SK-N-MC (cell line): Measurements from ENCODE around the gene ASB15.

Source experiments
- DNase-seq: peaks from one replicate; pipeline ENCODE4 v3.0.0-alpha.2; 2011; ENCODE audit warnings: low read depth, low spot score
- H3K27ac ChIP-seq: fragments of 200-600 bp; sonication (generic); 2 replicates; pipeline ENCODE4 v1.5.1; 2016; ENCODE audit warnings: mixed run types
- H3K36me3 ChIP-seq: fragments of 200-600 bp; sonication (generic); 2 replicates; pipeline ENCODE4 v1.6.1; 2017; ENCODE audit warnings: antibody characterized with exemption, low read length, mixed read lengths; ENCODE audit not compliant: insufficient read depth
- H3K4me3 ChIP-seq: fragments of 200-600 bp; sonication (generic); 2 replicates; pipeline ENCODE4 v1.5.1; 2016
- H3K9ac ChIP-seq: fragments of 200-600 bp; sonication (generic); 2 replicates; pipeline ENCODE4 v1.8.0; 2017; ENCODE audit warnings: mixed run types, mixed read lengths; ENCODE audit not compliant: insufficient read length
- H3K9me3 ChIP-seq: fragments of 200-600 bp; sonication (generic); 2 replicates; pipeline ENCODE4 v1.6.1; 2017; ENCODE audit warnings: low read depth, mild to moderate bottlenecking, antibody characterized with exemption, low read length, moderate library complexity, mixed read lengths
- EZH2 ChIP-seq: fragments of 200-600 bp; sonication (generic); IDR thresholded peaks from one replicate; pipeline ENCODE4 v1.6.1; 2017; ENCODE audit warnings: antibody characterized with exemption
- FOXP2 ChIP-seq: optimal IDR thresholded peaks from 2 replicates; pipeline ENCODE3; 2011; ENCODE audit warnings: mild to moderate bottlenecking, moderate library complexity; ENCODE audit not compliant: insufficient read depth; ENCODE audit errors: extremely low read length, control extremely low read depth
- POLR2AphosphoS5 ChIP-seq: IDR thresholded peaks from 2 replicates; pipeline ENCODE4 v1.6.1; 2012; ENCODE audit warnings: mild to moderate bottlenecking, low read depth, low read length, borderline replicate concordance

The ASB15 gene

DNA sequence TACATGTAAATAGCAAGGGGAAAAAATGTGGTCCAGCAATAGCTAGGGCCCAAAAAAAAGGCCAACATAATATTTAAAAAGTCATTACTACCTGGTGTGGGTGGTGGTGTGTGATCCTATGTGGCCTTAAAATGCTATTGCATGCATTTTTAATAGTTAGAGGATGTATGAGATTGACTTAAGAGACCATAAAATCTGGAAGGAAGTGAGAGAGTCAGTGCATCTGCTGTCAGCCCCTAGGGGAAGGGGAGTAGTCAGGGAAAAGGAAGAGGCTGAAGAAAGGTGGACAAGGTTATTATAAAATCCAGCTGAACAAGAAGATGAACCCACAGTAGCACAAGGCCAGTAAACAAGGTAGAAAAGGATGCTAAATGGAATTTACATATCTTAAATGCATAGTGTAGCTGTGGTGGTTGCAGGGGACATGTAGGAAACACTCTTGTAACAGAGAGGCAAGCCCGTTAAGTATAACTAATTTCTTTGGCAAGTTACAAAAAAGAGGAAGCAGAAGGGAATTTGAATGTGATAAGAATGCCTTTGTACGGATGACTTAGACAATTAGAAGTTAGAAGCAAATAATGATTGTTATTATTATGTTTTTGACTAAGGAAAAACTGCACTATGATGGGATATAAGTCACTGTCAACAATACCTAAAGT is 32.1 kb upstream of the ASB15 start:
- Histone ChIP-seq H3K9ac (no peak overlapping the region), H3K9me3 (no peaks in the 10 kb centered on the region), H3K27ac (0 out of 2 replicates have a peak overlapping the region, but pooled peaks have one; percentile 23), H3K36me3 (no peaks in the 10 kb centered on the region), H3K4me3 (no peak overlapping the region)
- TF ChIP-seq POLR2AphosphoS5 = no peak
- TF ChIP-seq EZH2 = no peak
- TF ChIP-seq FOXP2 = no peak
- no peak for DNase-seq

DNA sequence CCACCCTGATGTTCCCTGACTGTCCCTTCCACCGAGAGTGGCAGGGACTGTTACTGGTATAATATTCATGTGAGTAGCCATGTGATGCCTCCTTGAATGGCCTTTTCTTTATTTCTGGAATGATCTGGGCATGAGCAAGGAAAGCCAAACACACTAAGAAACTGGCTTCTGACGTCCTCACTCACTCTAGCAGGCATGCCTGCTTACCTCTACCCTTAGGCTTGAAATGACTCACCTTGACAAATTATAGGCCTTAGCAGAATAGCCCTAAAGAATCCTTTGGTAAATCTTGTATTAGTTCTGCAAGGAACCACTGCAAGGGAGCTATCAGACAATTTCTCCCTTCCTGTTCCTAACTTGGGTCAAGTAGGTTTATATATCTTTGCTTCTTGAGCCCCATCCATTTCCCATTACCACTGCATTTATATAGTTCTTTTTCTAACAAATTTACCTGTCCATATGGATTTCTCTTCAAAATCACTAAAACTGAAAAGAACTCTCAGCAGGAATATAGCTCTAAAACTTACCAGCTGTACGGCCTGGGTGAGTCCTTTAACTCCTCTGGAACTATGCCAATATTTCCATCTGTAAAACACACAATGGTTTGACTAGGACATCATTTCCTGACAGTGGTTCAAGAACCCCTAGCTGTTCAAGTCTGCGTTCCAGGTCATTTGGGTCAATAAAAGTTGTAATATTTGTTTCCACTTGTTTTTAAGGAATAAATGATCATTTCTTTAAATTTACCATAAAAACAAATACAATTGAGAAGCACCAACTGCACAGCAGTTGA is 31.0 kb upstream of the ASB15 start:
- no peaks in the 10 kb centered on the region for H3K9me3 ChIP-seq
- H3K36me3 ChIP-seq = no peaks in the 10 kb centered on the region
- TF ChIP-seq POLR2AphosphoS5 (no peak), FOXP2 (no peak), EZH2 (no peak)
- H3K4me3 ChIP-seq = no peak overlapping the region
- no peak for DNase-seq
- no peak overlapping the region for H3K27ac ChIP-seq
- no peak overlapping the region for H3K9ac ChIP-seq

DNA sequence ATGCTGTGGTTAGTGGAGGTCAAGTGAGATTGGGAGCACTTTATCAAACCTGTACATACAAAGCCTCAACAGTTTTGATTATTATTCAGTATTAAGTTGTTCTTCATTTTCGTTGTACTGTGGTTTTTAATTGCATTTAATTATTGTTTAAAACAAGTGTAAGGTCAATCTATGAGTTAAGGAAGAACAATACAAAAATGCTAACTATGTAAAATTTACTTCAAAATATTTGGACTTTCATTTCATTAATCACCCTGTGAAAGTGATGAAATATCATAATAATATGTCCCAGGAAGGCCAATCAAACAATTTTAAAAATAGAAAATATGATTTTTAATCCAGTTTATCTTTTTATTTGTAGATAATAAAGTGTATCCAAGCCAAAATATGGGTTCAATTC is 30.4 kb upstream of the ASB15 start:
- no peak for DNase-seq
- Histone ChIP-seq H3K27ac (no peak overlapping the region), H3K36me3 (no peaks in the 10 kb centered on the region), H3K9me3 (no peaks in the 10 kb centered on the region), H3K4me3 (no peak overlapping the region), H3K9ac (no peak overlapping the region)
- no peak for TF ChIP-seq POLR2AphosphoS5

DNA sequence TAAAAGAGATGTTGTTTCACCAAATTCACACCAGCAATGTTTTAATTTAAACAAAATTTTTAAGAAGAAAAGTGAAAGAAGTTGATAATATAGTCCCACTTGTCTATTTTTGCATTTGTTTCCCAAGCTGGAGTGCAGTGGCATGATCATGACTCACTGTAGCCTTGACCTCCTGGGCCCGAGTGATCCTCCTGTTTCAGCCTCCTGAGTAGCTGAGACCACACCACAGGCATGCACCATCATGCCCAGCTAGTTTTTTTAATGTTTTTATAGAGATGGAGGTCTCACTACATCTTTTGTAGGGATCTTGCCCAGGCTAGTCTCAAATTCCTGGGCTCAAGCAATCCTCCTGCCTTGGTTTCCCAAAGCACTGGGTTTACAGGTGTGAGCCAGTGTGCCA is 29.9 kb upstream of the ASB15 start:
- no peak overlapping the region for H3K9ac ChIP-seq
- H3K9me3 ChIP-seq = no peaks in the 10 kb centered on the region
- H3K27ac ChIP-seq = no peak overlapping the region
- H3K36me3 ChIP-seq = no peaks in the 10 kb centered on the region
- DNase-seq = no peak
- TF ChIP-seq FOXP2 (no peak), POLR2AphosphoS5 (no peak)
- no peak overlapping the region for H3K4me3 ChIP-seq

DNA sequence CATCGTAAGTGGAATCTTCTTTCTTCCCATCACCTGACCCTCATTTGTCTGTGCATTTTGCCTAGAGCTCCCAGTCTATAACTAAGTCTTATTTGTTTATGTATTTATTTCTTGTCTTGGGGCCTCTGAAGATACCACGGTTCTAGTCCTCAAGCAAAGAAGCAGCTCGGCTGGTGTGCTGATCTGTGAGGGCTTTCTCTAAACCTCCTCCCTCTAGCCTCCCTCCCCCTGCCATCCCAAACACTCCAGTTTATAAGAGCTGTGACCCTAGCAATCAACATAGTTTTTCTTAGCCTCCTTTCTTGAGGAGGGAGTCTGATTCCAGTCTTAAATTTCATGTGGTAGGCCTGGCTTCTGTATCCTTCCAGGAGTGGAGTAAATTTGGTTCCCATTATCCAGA is 28.3 kb upstream of the ASB15 start:
- H3K4me3 ChIP-seq = no peak overlapping the region
- no peaks in the 10 kb centered on the region for H3K9me3 ChIP-seq
- H3K36me3 ChIP-seq = no peaks in the 10 kb centered on the region
- H3K9ac ChIP-seq = no peak overlapping the region
- no peak overlapping the region for H3K27ac ChIP-seq
- DNase-seq = no peak
- no peak for TF ChIP-seq EZH2
- no peak for TF ChIP-seq FOXP2
- TF ChIP-seq POLR2AphosphoS5 = no peak

DNA sequence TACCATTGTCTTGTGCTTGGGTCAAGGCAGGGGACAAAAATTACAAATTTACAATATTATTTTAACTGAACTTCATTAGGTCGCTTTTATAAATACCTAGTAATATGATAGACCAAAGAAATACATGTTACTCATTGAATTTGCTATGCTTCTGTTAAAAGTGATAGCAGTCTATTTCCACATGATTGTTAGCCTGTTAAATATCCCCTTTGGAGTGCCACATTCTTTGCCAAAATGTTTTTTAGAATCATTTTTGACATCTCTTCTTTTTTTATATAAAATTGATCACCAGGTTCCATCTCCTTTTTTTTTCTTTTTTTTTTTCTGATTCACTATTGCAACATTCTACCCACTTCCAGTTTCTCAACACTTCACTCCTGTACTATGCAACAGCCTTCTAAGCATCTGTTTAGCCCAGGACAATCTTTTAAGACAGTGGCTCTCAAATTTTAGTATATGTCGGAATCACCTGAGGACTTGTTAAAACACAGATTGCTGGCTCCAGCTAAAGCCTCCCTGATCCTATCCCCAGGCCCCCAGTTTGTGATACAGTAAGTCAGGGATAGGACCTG is 27.6 kb upstream of the ASB15 start:
- H3K27ac ChIP-seq = no peak overlapping the region

DNA sequence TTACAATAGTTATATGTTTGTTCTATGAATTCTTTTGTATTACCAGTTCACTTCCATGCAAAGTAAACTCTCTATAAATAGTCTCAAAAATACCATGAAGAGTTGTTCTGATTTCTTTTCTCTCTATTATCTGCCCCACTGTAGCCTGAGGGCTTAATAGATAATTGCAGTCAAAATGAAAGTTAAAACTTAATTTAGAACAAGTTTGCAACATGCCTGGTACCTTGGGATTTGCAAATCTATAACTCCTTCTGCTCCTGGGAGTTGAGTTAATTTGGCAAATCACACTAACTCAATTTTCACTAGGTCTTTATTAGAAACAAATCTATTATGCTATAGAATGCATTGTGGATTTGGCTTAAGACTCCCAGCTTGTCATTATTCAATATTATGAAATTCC is 22.2 kb upstream of the ASB15 start:
- Histone ChIP-seq H3K9me3 (no peaks in the 10 kb centered on the region), H3K27ac (no peak overlapping the region), H3K36me3 (no peaks in the 10 kb centered on the region), H3K9ac (no peak overlapping the region), H3K4me3 (no peak overlapping the region)
- no peak for DNase-seq
- TF ChIP-seq FOXP2 = no peak
- no peak for TF ChIP-seq POLR2AphosphoS5
- no peak for TF ChIP-seq EZH2

More for the DNA sequence above, 27.6 kb upstream of the ASB15 start:
- TF ChIP-seq EZH2 (no peak), POLR2AphosphoS5 (no peak), FOXP2 (no peak)
- H3K9ac ChIP-seq = no peak overlapping the region
- H3K36me3 ChIP-seq = no peaks in the 10 kb centered on the region
- H3K9me3 ChIP-seq = no peaks in the 10 kb centered on the region
- no peak overlapping the region for H3K4me3 ChIP-seq
- DNase-seq = no peak

DNA sequence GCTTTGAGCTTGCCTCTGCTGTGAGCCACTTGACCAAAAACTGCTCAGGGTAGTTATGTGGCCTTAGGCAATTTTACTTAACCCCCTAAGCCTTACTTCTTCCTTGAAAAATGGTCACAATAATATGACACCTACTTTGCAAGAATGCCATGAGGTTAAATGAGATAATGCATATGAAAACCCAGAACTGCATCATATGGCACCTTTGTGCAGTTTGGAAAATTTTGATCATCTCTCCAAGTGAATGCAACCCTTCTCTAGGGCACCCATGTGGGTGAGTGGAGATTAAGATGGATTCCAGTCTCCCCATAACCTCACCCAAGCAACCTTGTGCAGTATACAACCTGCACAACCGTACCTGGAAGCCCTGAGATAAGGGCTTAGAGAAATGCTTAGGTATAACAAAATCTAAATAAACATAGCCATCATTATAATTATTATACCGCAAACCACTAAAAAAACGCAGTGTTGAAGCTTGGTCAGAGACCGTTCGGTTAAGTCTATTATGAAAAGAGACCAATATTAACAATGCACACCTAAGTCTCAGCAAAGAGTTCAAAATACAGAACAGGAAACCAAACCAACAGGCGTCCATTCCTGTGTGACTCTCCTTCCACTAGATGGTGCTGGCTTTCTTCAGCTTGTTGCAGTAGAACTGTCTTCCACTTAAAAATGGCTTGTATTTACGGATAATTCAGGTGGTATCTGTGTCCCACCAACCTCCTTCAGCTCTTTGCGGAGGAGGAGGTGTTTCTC is 21.0 kb upstream of the ASB15 start:
- Histone ChIP-seq H3K4me3 (no peak overlapping the region), H3K27ac (no peak overlapping the region), H3K36me3 (no peaks in the 10 kb centered on the region), H3K9ac (no peak overlapping the region), H3K9me3 (no peaks in the 10 kb centered on the region)
- no peak for TF ChIP-seq POLR2AphosphoS5
- TF ChIP-seq EZH2 = no peak
- TF ChIP-seq FOXP2 = no peak
- no peak for DNase-seq
